NT2/D1 (cell line): ENCODE data around the gene CPOX.

ENCODE experiments used
- SUZ12 ChIP-seq: IDR thresholded peaks from 2 replicates; pipeline ENCODE4 v1.6.1; 2011; ENCODE audit not compliant: insufficient read length, insufficient read depth; ENCODE audit errors: extremely low read depth
- YY1 ChIP-seq: IDR thresholded peaks from 2 replicates; pipeline ENCODE4 v1.6.1; 2011; ENCODE audit not compliant: insufficient read length, insufficient read depth
- ZNF274 ChIP-seq: IDR thresholded peaks from 2 replicates; pipeline ENCODE4 v1.6.1; 2011; ENCODE audit warnings: mild to moderate bottlenecking, low read depth, low read length

DNA sequence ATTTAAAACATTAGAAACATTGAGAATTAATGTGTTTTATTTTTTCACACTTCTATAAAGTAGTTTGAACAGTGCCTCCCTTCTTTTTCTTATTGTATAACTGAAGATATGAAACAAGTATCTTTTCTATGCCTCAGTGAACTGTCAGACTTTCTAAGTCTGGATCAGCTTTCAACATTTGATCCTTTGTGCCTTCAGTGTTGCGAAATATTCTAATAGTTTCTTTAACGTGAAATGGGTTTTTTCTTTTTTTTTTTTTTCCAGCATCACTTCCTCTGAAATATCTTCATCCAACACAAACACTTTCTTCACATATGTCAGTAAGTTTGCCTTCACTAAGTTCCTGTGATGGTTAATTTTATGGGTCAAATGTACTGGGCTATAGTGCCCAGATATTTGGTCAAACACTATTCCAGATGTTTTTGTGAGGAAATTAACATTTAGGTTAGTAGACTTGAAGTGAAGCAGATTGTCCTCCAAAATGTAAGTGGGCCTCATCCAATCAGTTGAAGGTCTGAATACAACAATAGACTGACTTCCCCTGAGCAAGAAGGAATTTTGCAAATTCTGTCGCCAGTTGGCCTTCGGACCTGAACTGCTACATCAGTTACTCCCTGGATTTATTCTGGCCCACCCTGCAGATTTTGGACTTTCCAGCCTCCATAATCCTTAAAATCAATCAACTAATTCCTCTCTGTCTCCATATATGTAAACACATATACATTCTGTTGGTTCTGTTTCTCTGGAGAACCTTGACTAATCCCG is 6.4 kb upstream of the CPOX start:
- no peak for TF ChIP-seq SUZ12
- TF ChIP-seq YY1, result no peak
- TF ChIP-seq ZNF274, result no peak
